Omental fat pad (tissue), 4 donors: ENCODE data around the gene SMIM13. TPM values are rescaled to one million over a fixed set of nuclear protein-coding genes. Genes with fewer than 3 reads are reported as not detected.

Experiments
- ATAC-seq: fragments of 150-250 bp; one replicate; pipeline ENCODE4 v1.9.1; 2016; ENCODE audit warnings: mild to moderate bottlenecking, moderate library complexity; ENCODE audit not compliant: low FRiP score
- DNase-seq: peaks from one replicate; pipeline ENCODE4 v3.0.0-alpha.2; 2019; ENCODE audit warnings: low spot score
- CTCF ChIP-seq, 3 donors: fragments of 450-650 bp; IDR thresholded peaks; one replicate each; pipeline ENCODE4 v1.5.1; 2016 to 2017; ENCODE audit warnings: antibody characterized with exemption in 3 of 3, mild to moderate bottlenecking in 3 of 3, moderate library complexity in 2 of 3
- total RNA-seq, 4 donors: library from RNA; depleted of rRNA; stranded (reverse); fragments of >200 nt; gene quantifications; one replicate each; pipeline ENCODE4 v1.1.0, GENCODE V29; 2016

Gene SMIM13
- total RNA-seq, 4 donors from 2014 or later, result 7.7 to 10.0 (median 8.2) TPM

GRCh38 chr6:11094411-11094851 is 797 bp downstream of the SMIM13 start:
- TF ChIP-seq CTCF (IDR thresholded peaks at IDR 0.05), result no peak
- ATAC-seq (peak; percentile 16), DNase-seq (no peak)

GRCh38 chr6:11094941-11095340 is 1.3 kb downstream of the SMIM13 start:
- DNase-seq (no peak), ATAC-seq (no peak)
- no peak for TF ChIP-seq CTCF (IDR thresholded peaks at IDR 0.05)

GRCh38 chr6:11096109-11096508 is 2.5 kb downstream of the SMIM13 start:
- ATAC-seq (no peak), DNase-seq (no peak)
- no peak for TF ChIP-seq CTCF (IDR thresholded peaks at IDR 0.05)

GRCh38 chr6:11097476-11097875 is 3.8 kb downstream of the SMIM13 start:
- DNase-seq (no peak), ATAC-seq (no peak)
- no peak for TF ChIP-seq CTCF (IDR thresholded peaks at IDR 0.05)

GRCh38 chr6:11098004-11098403 is 4.4 kb downstream of the SMIM13 start:
- DNase-seq, result no peak
- TF ChIP-seq CTCF (IDR thresholded peaks at IDR 0.05), result no peak
- no peak for ATAC-seq

GRCh38 chr6:11101417-11101816 is 7.8 kb downstream of the SMIM13 start:
- no peak for TF ChIP-seq CTCF (IDR thresholded peaks at IDR 0.05)
- ATAC-seq (no peak), DNase-seq (no peak)

- no peak for DNase-seq
- no peak for TF ChIP-seq CTCF (IDR thresholded peaks at IDR 0.05)
- no peak for ATAC-seq
Observed at GRCh38 chr6:11103065-11103464, 9.4 kb downstream of the SMIM13 start.
